HCT116 (cell line): Measurements from ENCODE around the gene UBQLN2. TPM values are rescaled to one million over a fixed set of nuclear protein-coding genes. Genes with fewer than 3 reads are reported as not detected.

ENCODE experiments used
- ATAC-seq: fragments of 200-7000 bp; cut with Tn5 transposase; 2 replicates; pipeline ENCODE4 v1.9.1; 2020; ENCODE audit warnings: mild to moderate bottlenecking, moderate library complexity
- BruUV-seq: library from RNA; stranded (reverse); fragments of 400-500 nt; replicated peaks from 2 replicates; lab custom pipeline; 2021; lab: Mats Ljungman, UMichigan
- CTCF ChIA-PET: fragments of 300-600 bp; sonication (Branson Sonifier 250); formaldehyde crosslinking; loops from one replicate; lab custom pipeline; 2021; ENCODE audit warnings: antibody characterized with exemption; lab: Charles Lee
- POLR2A ChIA-PET: fragments of 300-600, 350-600 bp; sonication (Branson Sonifier 250); formaldehyde crosslinking; loops from one replicate; lab custom pipeline; 2021; ENCODE audit warnings: antibody characterized with exemption; lab: Charles Lee
- RAD21 ChIA-PET, 2 experiments: fragments of 300-600 bp; sonication (Branson Sonifier 250); formaldehyde crosslinking; loops; one replicate each; lab custom pipeline; 2023; ENCODE audit warnings: low total read pairs in 2 of 2; ENCODE audit not compliant: uncharacterized antibody in 2 of 2, unreplicated experiment in 2 of 2, low non-redundant PET in 1 of 2; lab: Charles Lee
- DNase-seq: peaks from one replicate; pipeline ENCODE4 v3.0.0-alpha.2; 2010; ENCODE audit warnings: low read depth, low spot score
- H2AFZ ChIP-seq: fragments of 200-600 bp; shearing (Covaris generic), sonication (generic); 2 replicates; pipeline ENCODE4 v1.6.1; 2017; ENCODE audit warnings: low read depth, mixed run types, mixed read lengths, antibody characterized with exemption, low read length; ENCODE audit not compliant: poor library complexity, severe bottlenecking
- H3K27ac ChIP-seq: 2 replicates; pipeline ENCODE4 v1.5.1; 2012; ENCODE audit warnings: low read depth, low read length
- H3K27me3 ChIP-seq: fragments of 200-600 bp; sonication (generic); 2 replicates; pipeline ENCODE4 v1.6.1; 2016; ENCODE audit warnings: mixed run types, low read length, mixed read lengths; ENCODE audit not compliant: insufficient read depth
- H3K36me3 ChIP-seq, 2 experiments: fragments of 200-500 bp in 1 of 2; fragments of 200-600 bp in 1 of 2; sonication (Bioruptor generic) in 1 of 2; sonication (generic) in 1 of 2; 2 replicates each; pipeline versions ENCODE4 v1.5.1 to v1.6.1; 2014 to 2016; ENCODE audit warnings: low read length in 2 of 2, inconsistent platforms in 1 of 2, mixed read lengths in 1 of 2, mixed run types in 1 of 2; ENCODE audit not compliant: insufficient read depth in 2 of 2, control insufficient read depth in 1 of 2
- H3K4me1 ChIP-seq, 2 experiments: fragments of 200-600 bp in 1 of 2; sonication (generic) in 1 of 2; 2 replicates each; pipeline versions ENCODE4 v1.5.1 to v1.6.1; 2012 to 2017; ENCODE audit warnings: low read length in 2 of 2, inconsistent platforms in 1 of 2, mild to moderate bottlenecking in 1 of 2, mixed read lengths in 1 of 2, mixed run types in 1 of 2, moderate library complexity in 1 of 2; ENCODE audit not compliant: insufficient read depth in 2 of 2, control insufficient read depth in 1 of 2
- H3K4me2 ChIP-seq: fragments of 200-600 bp; sonication (generic); 2 replicates; pipeline ENCODE4 v1.6.1; 2017; ENCODE audit warnings: mixed run types, low read length, mixed read lengths
- H3K4me3 ChIP-seq, 2 experiments: fragments of 200-600 bp in 1 of 2; sonication (generic) in 1 of 2; replicated peaks in 1 of 2; 2 replicates each; pipeline ENCODE4 v1.5.1; 2011 to 2016; ENCODE audit warnings: low read length in 2 of 2, control low read depth in 1 of 2, low read depth in 1 of 2, mild to moderate bottlenecking in 1 of 2, mixed read lengths in 1 of 2, mixed run types in 1 of 2
- H3K79me2 ChIP-seq: fragments of 200-600 bp; sonication (generic); 2 replicates; pipeline ENCODE4 v1.6.1; 2017; ENCODE audit warnings: mild to moderate bottlenecking, mixed run types, low read length, moderate library complexity, mixed read lengths; ENCODE audit not compliant: insufficient read depth
- H3K9ac ChIP-seq: fragments of 200-600 bp; sonication (generic); 2 replicates; pipeline ENCODE4 v1.6.1; 2016; ENCODE audit warnings: low read length, mixed read lengths
- H3K9me2 ChIP-seq: fragments of 200-600 bp; sonication (generic), shearing (Covaris generic); 2 replicates; pipeline ENCODE4 v1.6.1; 2017; ENCODE audit warnings: mixed run types, mild to moderate bottlenecking, moderate library complexity; ENCODE audit not compliant: insufficient read depth
- H3K9me3 ChIP-seq, 2 experiments: fragments of 200-500 bp in 1 of 2; fragments of 200-600 bp in 1 of 2; sonication (Bioruptor generic) in 1 of 2; sonication (generic) in 1 of 2; 2 replicates each; pipeline ENCODE4 v1.6.1; 2014 to 2017; ENCODE audit warnings: low read length in 2 of 2, mixed read lengths in 2 of 2, inconsistent platforms in 1 of 2, low read depth in 1 of 2, mild to moderate bottlenecking in 1 of 2, mixed run types in 1 of 2, moderate library complexity in 1 of 2; ENCODE audit not compliant: control insufficient read depth in 1 of 2, insufficient read depth in 1 of 2
- H4K20me1 ChIP-seq: fragments of 200-600 bp; sonication (generic), shearing (Covaris generic); 2 replicates; pipeline ENCODE4 v1.6.1; 2017; ENCODE audit warnings: mixed run types, mild to moderate bottlenecking, moderate library complexity; ENCODE audit not compliant: insufficient read depth
- EGR1 ChIP-seq: IDR thresholded peaks from 2 replicates; pipeline ENCODE4 v1.6.1; 2012; ENCODE audit warnings: low read depth
- EZH2 ChIP-seq: fragments of 200-600 bp; sonication (generic); IDR thresholded peaks from 2 replicates; pipeline ENCODE4 v1.6.1; 2017; ENCODE audit warnings: antibody characterized with exemption, mixed run types
- EZH2phosphoT487 ChIP-seq: fragments of 200-600 bp; IDR thresholded peaks from 2 replicates; pipeline ENCODE4 v1.6.1; 2018; ENCODE audit warnings: antibody characterized with exemption, borderline replicate concordance
- FOSL1 ChIP-seq: IDR thresholded peaks from 2 replicates; pipeline ENCODE4 v1.6.1; 2012; ENCODE audit warnings: low read depth
- JUND ChIP-seq: IDR thresholded peaks from 2 replicates; pipeline ENCODE4 v1.6.1; 2012
- POLR2AphosphoS5 ChIP-seq: IDR thresholded peaks from 2 replicates; pipeline ENCODE4 v1.6.1; 2011; ENCODE audit warnings: mild to moderate bottlenecking, low read depth, low read length, moderate library complexity
- RAD21 ChIP-seq: IDR thresholded peaks from 2 replicates; pipeline ENCODE4 v1.6.1; 2012; ENCODE audit warnings: low read depth, mild to moderate bottlenecking
- SIN3A ChIP-seq: IDR thresholded peaks from 2 replicates; pipeline ENCODE4 v1.6.1; 2012; ENCODE audit warnings: low read depth
- SP1 ChIP-seq: IDR thresholded peaks from 2 replicates; pipeline ENCODE4 v1.6.1; 2012; ENCODE audit warnings: low read depth
- TCF7L2 ChIP-seq: IDR thresholded peaks from 2 replicates; pipeline ENCODE4 v1.7.0; 2011; ENCODE audit warnings: borderline replicate concordance, inconsistent platforms; ENCODE audit not compliant: insufficient read depth, insufficient read length; ENCODE audit errors: extremely low read depth
- YY1 ChIP-seq: IDR thresholded peaks from 2 replicates; pipeline ENCODE4 v1.6.1; 2011; ENCODE audit warnings: low read length, low read depth, moderate library complexity, mild to moderate bottlenecking; ENCODE audit not compliant: insufficient replicate concordance; ENCODE audit errors: extremely low read depth
- ZFX ChIP-seq: fragments of 450-650 bp; IDR thresholded peaks from 2 replicates; pipeline ENCODE4 v1.6.1; 2017
- ZNF274 ChIP-seq: fragments of 200-500 bp; sonication (Bioruptor generic); IDR thresholded peaks from 2 replicates; pipeline ENCODE4 v1.6.1; 2014; ENCODE audit warnings: mild to moderate bottlenecking, low read depth, low read length, inconsistent platforms
- intact Hi-C: fragments of 100-400 bp; cut with micrococcal nuclease; formaldehyde crosslinking; loops from 2 replicates; pipeline ENCODE4 v1.10.0; 2022
- total RNA-seq: library from RNA; stranded (reverse); gene quantifications from one replicate; pipeline ENCODE4 v1.2.1, GENCODE V29; 2021; ENCODE audit not compliant: unreplicated experiment
- TF ChIP-seq, protein P1 (sequence below): IDR thresholded peaks from 2 replicates; pipeline ENCODE4 v1.6.1; 2012; ENCODE audit warnings: low read depth
- TF ChIP-seq, protein P2 (sequence below): IDR thresholded peaks from 2 replicates; pipeline ENCODE4 v1.6.1; 2011; ENCODE audit warnings: mild to moderate bottlenecking, low read length, moderate library complexity; ENCODE audit not compliant: insufficient replicate concordance; ENCODE audit errors: extremely low read depth
- TF ChIP-seq, protein P3 (sequence below): IDR thresholded peaks from 2 replicates; pipeline ENCODE4 v1.6.1; 2012
- TF ChIP-seq, protein P4 (sequence below): IDR thresholded peaks from 2 replicates; pipeline ENCODE4 v1.6.1; 2012

UBQLN2 gene
- total RNA-seq, 1 experiment from 2014 or later: 20.9 TPM

DNA sequence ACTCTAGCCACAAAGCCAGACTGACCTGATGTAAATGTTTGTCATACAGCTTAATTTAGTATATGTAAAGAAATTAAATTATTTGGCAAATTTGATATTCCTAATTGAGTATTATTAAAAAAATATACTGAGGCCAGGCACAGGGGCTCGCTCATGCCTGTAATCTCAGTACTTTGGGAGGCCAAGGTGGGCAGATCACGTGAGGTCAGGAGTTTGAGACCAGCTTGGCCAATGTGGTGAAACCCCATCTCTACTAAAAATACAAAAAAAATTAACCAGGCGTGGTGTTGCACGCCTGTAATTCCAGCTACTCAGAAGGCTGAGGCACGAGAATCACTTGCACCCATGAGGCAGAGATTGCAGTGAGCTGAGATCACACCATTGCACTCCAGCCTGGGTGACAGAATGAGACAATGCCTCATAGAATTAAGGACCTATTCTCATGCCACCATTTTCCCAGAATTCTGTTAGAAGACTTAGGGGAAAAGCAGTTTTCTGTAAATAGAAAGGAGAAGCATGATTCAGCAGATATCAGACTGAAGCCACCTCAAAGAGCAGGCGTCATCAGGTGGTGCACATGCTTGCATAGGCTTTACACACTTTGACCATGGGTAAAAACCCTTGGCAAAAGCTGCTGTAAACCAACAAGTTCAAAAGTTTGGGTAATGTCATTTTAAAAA, 6.1 kb downstream of the UBQLN2 start:
- ChIA-PET RAD21 (no interaction called here), POLR2A (interaction anchor here (0.9 kb wide), 1 partner anchor 9 kb away, joined by 3 read pairs; no protein-coding TSS in a partner anchor), CTCF (no interaction called here)
- no peaks in the 10 kb centered on the region for H4K20me1 ChIP-seq
- TF ChIP-seq, protein P1, sequence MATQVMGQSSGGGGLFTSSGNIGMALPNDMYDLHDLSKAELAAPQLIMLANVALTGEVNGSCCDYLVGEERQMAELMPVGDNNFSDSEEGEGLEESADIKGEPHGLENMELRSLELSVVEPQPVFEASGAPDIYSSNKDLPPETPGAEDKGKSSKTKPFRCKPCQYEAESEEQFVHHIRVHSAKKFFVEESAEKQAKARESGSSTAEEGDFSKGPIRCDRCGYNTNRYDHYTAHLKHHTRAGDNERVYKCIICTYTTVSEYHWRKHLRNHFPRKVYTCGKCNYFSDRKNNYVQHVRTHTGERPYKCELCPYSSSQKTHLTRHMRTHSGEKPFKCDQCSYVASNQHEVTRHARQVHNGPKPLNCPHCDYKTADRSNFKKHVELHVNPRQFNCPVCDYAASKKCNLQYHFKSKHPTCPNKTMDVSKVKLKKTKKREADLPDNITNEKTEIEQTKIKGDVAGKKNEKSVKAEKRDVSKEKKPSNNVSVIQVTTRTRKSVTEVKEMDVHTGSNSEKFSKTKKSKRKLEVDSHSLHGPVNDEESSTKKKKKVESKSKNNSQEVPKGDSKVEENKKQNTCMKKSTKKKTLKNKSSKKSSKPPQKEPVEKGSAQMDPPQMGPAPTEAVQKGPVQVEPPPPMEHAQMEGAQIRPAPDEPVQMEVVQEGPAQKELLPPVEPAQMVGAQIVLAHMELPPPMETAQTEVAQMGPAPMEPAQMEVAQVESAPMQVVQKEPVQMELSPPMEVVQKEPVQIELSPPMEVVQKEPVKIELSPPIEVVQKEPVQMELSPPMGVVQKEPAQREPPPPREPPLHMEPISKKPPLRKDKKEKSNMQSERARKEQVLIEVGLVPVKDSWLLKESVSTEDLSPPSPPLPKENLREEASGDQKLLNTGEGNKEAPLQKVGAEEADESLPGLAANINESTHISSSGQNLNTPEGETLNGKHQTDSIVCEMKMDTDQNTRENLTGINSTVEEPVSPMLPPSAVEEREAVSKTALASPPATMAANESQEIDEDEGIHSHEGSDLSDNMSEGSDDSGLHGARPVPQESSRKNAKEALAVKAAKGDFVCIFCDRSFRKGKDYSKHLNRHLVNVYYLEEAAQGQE: no peak
- TF ChIP-seq ZFX (no peak), JUND (no peak), FOSL1 (no peak), EZH2phosphoT487 (no peak), POLR2AphosphoS5 (no peak), TCF7L2 (no peak), EZH2 (no peak), EGR1 (no peak), RAD21 (no peak), SP1 (no peak), YY1 (no peak), SIN3A (no peak), ZNF274 (no peak)
- TF ChIP-seq, protein P2, sequence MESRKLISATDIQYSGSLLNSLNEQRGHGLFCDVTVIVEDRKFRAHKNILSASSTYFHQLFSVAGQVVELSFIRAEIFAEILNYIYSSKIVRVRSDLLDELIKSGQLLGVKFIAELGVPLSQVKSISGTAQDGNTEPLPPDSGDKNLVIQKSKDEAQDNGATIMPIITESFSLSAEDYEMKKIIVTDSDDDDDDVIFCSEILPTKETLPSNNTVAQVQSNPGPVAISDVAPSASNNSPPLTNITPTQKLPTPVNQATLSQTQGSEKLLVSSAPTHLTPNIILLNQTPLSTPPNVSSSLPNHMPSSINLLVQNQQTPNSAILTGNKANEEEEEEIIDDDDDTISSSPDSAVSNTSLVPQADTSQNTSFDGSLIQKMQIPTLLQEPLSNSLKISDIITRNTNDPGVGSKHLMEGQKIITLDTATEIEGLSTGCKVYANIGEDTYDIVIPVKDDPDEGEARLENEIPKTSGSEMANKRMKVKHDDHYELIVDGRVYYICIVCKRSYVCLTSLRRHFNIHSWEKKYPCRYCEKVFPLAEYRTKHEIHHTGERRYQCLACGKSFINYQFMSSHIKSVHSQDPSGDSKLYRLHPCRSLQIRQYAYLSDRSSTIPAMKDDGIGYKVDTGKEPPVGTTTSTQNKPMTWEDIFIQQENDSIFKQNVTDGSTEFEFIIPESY: no peak
- TF ChIP-seq, protein P3, sequence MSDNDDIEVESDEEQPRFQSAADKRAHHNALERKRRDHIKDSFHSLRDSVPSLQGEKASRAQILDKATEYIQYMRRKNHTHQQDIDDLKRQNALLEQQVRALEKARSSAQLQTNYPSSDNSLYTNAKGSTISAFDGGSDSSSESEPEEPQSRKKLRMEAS: no peak
- TF ChIP-seq, protein P4, sequence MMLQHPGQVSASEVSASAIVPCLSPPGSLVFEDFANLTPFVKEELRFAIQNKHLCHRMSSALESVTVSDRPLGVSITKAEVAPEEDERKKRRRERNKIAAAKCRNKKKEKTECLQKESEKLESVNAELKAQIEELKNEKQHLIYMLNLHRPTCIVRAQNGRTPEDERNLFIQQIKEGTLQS: no peak
- intact Hi-C loops: no loop called here
- BruUV-seq: no TSS peak
- H3K4me1 ChIP-seq: no peaks in the 10 kb centered on the region; a peak in 2 of 4 replicates
- H3K27ac ChIP-seq: no peak overlapping the region
- no peak overlapping the region for H2AFZ ChIP-seq
- H3K9me3 ChIP-seq: no peaks in the 10 kb centered on the region
- no peak overlapping the region for H3K4me2 ChIP-seq
- no peaks in the 10 kb centered on the region for H3K36me3 ChIP-seq
- ATAC-seq: no peak
- peaks cover 38% of the 10 kb centered on the region for H3K79me2 ChIP-seq
- no peaks in the 10 kb centered on the region for H3K9me2 ChIP-seq
- H3K27me3 ChIP-seq: no peaks in the 10 kb centered on the region
- H3K4me3 ChIP-seq: no peak overlapping the region
- DNase-seq: no peak
- H3K9ac ChIP-seq: no peak overlapping the region
